GM18517 (cell line): ENCODE data around the gene LRP4.

ENCODE experiments used
- ATAC-seq: cut with Tn5 transposase; IDR thresholded peaks from one replicate; pipeline ENCODE4 v1.9.1; 2021; ENCODE audit warnings: mild to moderate bottlenecking, moderate library complexity; ENCODE audit not compliant: unreplicated experiment

Gene LRP4

DNA sequence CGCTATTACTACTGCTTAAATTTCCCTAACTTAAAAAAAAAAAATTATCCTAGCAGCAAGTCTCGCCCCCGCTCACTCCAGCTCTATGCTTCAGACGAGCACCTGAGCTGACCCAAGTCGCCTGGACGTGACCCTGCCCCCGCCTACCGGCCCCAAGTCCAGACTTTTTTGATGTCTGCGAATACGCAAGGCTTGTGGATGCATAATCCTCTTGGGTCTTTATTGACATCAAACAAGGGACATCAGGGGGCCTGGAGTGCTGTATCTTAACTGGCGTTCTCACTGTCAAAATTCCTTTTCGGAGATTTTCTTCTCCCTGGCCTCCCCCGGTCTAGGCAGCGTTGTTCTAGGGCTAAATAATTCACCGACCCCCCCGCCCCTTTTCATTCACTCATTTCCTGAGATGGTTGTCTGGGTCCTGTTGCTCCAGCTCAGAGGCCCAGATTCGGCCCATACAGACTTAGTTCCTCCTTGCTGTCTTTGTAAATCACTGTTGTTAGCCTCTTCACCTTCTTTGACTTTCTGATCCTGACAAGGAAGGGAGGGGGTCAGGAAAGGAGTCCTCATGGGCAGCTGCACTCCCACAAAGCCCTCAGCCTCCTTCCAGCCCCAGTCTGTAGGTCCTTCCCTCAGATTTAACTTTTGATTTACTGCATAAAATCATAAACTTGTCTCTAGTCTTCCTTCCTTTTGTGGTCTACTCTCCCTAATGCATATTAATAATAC is 601 bp upstream of the LRP4 start:
- ATAC-seq: no peak

GRCh38 chr11:46917762-46918082 is 628 bp downstream of the LRP4 start:
- no peak for ATAC-seq

GRCh38 chr11:46917109-46917761 is 1.1 kb downstream of the LRP4 start:
- no peak for ATAC-seq

GRCh38 chr11:46916286-46917108 is 1.9 kb downstream of the LRP4 start:
- ATAC-seq: no peak

GRCh38 chr11:46914910-46915309 is 3.4 kb downstream of the LRP4 start:
- ATAC-seq: no peak

DNA sequence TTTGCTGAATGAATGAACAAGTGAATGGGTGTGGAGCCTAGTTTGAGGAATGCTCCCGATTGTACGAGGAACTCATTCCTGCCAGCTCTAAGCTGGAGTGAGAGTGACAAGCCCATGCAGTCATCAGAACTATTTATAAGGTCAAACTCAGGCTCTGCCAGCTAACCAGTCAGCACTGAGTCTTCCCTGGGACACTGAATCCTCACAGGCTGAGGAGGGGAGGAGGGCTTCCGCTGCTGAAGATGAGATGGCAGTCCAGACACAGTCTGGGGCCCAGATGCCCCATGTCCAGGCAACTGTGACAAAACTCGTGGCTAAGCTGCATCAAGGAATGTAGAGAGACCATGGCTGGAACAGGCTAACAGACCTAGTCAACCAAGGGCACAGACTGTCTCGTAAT is 4.0 kb downstream of the LRP4 start:
- no peak for ATAC-seq

DNA sequence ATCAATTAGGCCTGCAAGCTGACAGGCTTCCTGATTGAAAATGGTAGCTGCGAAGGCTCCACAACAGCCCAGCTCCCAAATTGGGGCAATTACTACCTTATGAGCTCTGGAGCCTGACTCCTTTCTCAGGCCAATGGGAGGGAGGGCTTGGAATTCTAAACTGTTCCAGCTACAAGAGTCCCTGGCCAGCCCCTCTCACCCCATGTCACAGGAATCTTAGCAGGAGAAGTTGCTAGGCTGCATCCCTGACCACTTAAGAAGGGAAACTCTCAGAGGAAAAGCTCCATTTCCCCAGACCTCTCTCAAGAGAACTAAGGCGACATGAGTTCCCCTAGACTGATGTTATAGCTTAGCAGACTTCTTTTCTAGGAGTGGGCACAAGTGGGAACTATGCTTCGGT is 4.9 kb downstream of the LRP4 start:
- no peak for ATAC-seq

DNA sequence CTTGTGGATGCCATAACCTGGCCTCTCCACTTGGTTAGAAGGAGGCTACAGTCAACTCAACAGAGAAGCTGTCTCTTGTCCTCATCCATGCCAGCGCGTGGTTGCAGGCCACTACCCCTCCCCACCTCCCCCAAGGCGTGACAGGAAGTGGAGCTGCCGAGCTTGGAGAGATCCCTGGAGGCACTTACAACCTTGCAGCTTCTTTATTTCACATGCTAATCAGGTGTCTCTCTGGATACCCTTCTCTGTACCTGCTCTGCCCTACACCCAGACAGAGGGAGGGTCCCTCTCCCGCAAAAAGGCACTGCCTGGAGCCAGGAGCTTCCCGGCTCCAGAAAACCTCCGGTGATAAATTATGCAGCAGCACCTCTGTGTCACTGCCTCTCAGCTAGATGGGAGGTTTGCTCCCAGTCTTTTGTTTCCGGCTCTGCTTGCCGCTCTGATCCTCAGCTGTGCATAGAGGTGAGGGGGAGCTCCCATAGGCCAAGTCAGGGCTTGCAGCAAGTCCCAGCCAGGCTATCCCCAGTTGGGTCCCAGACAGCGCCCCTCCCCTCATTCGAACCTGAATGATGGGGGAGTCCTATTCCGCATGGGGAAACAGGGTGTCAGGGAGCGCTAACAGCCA is 5.7 kb downstream of the LRP4 start:
- no peak for ATAC-seq

- no peak for ATAC-seq
Measured at GRCh38 chr11:46907606-46908005, 10.7 kb downstream of the LRP4 start.

- no peak for ATAC-seq
Measured at GRCh38 chr11:46906609-46907041, 11.7 kb downstream of the LRP4 start.

- no peak for ATAC-seq
Measured at GRCh38 chr11:46905806-46906205, 12.5 kb downstream of the LRP4 start.

- ATAC-seq: no peak
Measured at GRCh38 chr11:46903846-46904245, 14.5 kb downstream of the LRP4 start.

DNA sequence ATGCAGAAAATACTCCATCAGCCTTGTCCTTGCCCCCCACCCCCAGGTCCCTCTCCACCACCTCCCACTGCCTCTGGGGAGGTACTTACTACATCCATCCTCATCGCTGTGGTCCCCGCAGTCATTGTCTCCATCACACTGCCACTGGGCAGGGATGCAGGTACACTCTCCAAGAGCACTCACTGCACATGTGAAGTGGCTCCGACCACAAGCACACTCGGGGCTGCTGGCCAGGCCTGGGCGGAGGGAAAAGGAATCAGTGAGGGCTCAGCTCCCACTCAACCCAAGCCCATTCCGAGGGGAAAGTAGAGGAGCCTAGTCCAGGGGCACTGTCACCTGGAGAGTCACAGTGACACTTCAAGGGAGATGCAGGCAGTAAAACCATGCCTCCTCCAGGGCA is 15.7 kb downstream of the LRP4 start:
- ATAC-seq: no peak

DNA sequence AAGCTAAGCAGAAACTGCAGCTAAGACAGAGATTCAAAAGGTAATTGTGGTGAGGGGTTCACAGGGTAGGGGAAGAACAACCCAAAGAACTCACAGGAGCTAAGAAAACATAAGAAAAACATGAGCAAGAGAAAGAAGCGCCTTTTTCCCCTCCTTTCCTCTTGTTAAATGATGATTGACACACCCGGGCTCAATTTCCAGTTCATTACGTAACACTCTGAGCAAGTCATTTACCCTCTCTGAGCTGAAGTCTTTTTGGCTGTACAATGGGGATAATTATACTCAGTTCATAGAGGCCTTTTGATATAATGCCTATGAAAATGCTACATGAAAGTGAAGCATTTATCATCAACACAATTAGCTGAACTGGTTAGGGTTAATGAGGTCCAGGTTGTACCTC is 17.2 kb downstream of the LRP4 start:
- ATAC-seq: no peak

DNA sequence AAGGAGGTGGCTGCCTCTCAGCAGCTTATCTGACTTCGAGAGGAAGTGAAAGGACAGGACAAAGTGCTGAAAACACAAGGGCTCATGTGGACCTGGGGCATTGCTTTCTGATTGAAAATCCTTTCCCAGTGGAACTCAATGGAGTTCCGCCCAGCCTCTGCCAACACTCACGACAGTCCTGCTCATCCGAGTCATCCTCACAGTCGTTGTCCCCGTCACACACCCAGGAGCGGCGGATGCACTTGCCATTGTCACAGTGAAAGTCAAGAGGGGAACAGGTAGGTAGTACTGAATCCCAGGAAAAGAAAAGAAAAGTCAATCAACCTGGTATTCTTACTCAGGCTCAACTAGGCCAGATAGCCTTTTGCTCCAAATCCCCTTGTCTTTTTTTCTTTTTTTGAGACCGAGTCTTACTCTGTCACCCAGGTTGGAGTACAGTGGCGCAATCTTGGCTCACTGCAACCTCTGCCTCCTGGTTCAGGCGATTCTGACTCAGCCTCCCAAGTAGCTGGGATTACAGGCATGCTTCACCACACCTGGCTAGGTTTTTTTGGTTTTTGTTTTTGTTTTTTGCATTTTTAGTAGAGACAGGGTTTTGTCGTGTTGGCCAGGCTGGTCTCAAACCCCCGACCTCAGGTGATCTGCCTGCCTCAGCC is 18.1 kb downstream of the LRP4 start:
- no peak for ATAC-seq

- ATAC-seq: no peak
Measured at GRCh38 chr11:46899501-46900025, 18.8 kb downstream of the LRP4 start.

DNA sequence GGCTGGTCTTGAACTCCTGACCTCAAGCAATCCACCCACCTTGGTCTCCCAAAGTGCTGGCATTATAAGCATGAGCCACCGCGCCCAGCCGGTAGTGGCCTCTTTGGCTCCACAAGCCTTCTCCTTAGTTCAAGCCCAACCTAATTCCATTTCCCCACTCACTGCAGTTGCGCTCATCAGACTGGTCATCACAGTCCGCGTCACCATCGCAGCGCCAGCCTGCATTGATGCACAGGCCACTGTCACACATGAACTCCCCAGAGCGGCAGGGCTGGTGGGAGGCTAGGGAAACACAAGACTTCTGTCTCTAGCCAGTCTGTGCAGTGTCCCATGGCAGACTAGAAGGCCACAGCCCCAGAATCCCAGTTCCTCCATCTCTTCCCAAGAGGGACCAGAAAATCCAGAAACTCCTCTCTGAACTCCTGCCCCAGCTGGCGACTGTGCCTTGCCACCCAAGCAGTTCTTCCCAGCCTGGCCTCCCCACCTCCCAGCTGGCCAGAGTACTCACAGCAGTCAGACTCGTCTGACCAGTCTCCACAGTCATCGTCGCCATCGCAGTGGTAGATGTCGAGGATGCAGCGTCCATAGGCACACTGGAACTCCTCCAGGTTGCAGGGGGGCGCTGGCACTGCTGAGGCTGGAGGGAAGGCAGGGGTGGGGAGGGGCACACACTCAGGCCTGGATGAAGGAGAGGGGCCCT is 19.8 kb downstream of the LRP4 start:
- no peak for ATAC-seq

GRCh38 chr11:46896719-46897406 is 21.5 kb downstream of the LRP4 start:
- ATAC-seq: no peak

DNA sequence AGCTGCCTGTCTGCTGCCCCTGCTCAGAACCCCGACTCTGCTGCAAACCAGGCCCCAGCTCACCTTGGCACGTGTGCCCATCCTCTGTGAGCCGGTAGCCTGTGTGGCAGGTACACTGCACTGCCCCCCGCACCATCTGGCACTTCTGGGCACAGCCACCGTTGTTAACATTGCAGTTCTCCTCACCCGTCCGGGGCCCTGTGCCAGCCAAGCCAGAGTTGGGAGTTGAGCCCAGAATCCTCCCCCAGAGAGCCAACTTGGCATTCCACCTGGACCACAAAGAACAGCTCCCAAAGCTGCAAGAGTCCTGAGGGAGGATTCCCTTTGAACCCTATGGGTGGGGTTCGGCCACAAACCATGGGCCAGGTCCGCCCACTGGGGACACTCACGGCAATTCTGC is 22.5 kb downstream of the LRP4 start:
- ATAC-seq: no peak

- ATAC-seq: no peak
Measured at GRCh38 chr11:46894961-46895360, 23.4 kb downstream of the LRP4 start.
